ENCODE results near the gene AP2B1.
"Not testable (repeated sequence)": the region's sequence is repeated elsewhere in the genome, so short reads cannot be mapped to it uniquely, and the experiment has no call there.

The AP2B1 gene

GRCh38 chr17:35575759-35576158 lies 11.4 kb upstream of the AP2B1 start:
- DNase-seq (ENCODE audit: low read depth in 2 of 2), result no peak

GRCh38 chr17:35577830-35578196 lies 9.3 kb upstream of the AP2B1 start:
- DNase-seq (ENCODE audit: low read depth in 2 of 2), result no peak

- peak; percentile 80 to 84 for DNase-seq (ENCODE audit: low read depth in 2 of 2)
These were observed 8.8 kb upstream of the AP2B1 start, which contains the start of gene PEX12 for GRCh38 chr17:35578197-35578928. PEX12 (minus strand) TSS chr17:35578571; CDS start chr17:35578021, 550 bp downstream.

GRCh38 chr17:35578929-35579432 lies 8.1 kb upstream of the AP2B1 start:
- DNase-seq (ENCODE audit: low read depth in 2 of 2), result no peak

- DNase-seq (ENCODE audit: low read depth in 2 of 2), result no peak
These were observed 3.1 kb upstream of the AP2B1 start for GRCh38 chr17:35584061-35584460.

GRCh38 chr17:35586569-35587073 lies 501 bp upstream of the AP2B1 start:
- no peak for DNase-seq (ENCODE audit: low read depth in 2 of 2)

- DNase-seq (ENCODE audit: low read depth in 2 of 2), result no peak
These were observed 1.2 kb downstream of the AP2B1 start for GRCh38 chr17:35588196-35588920.

- no peak for DNase-seq (ENCODE audit: low read depth in 2 of 2)
These were observed 8.9 kb downstream of the AP2B1 start for GRCh38 chr17:35596072-35596471.

GRCh38 chr17:35596530-35597233 lies 9.6 kb downstream of the AP2B1 start:
- no peak for DNase-seq (ENCODE audit: low read depth in 2 of 2)

- no peak for DNase-seq (ENCODE audit: low read depth in 2 of 2)
These were observed 10.5 kb downstream of the AP2B1 start for GRCh38 chr17:35597604-35598003.

GRCh38 chr17:35603674-35604073 lies 16.6 kb downstream of the AP2B1 start:
- no peak for DNase-seq (ENCODE audit: low read depth in 2 of 2)

GRCh38 chr17:35605678-35606077 lies 18.6 kb downstream of the AP2B1 start:
- no peak for DNase-seq (ENCODE audit: low read depth in 2 of 2)

- DNase-seq (ENCODE audit: low read depth in 2 of 2), result no peak
These were observed 20.2 kb downstream of the AP2B1 start for GRCh38 chr17:35607239-35607847.

- no peak for DNase-seq (ENCODE audit: low read depth in 2 of 2)
These were observed 22.7 kb downstream of the AP2B1 start for GRCh38 chr17:35609831-35610230.

GRCh38 chr17:35610746-35611145 lies 23.6 kb downstream of the AP2B1 start:
- DNase-seq (ENCODE audit: low read depth in 2 of 2), result not testable (repeated sequence)

GRCh38 chr17:35612924-35613521 lies 25.9 kb downstream of the AP2B1 start:
- no peak for DNase-seq (ENCODE audit: low read depth in 2 of 2)

- no peak for DNase-seq (ENCODE audit: low read depth in 2 of 2)
These were observed 27.7 kb downstream of the AP2B1 start for GRCh38 chr17:35614810-35615209.

GRCh38 chr17:35616536-35616935 lies 29.4 kb downstream of the AP2B1 start:
- no peak for DNase-seq (ENCODE audit: low read depth in 2 of 2)

GRCh38 chr17:35617505-35617904 lies 30.4 kb downstream of the AP2B1 start:
- DNase-seq (ENCODE audit: low read depth in 2 of 2), result no peak

- no peak for DNase-seq (ENCODE audit: low read depth in 2 of 2)
These were observed 31.5 kb downstream of the AP2B1 start for GRCh38 chr17:35618628-35619027.

- DNase-seq (ENCODE audit: low read depth in 2 of 2), result no peak
These were observed 34.6 kb downstream of the AP2B1 start for GRCh38 chr17:35621768-35622167.

Data from stimulated activated CD8-positive, alpha-beta memory T cell treated with anti-CD3 and anti-CD28 coated beads, Interleukin-7, amount 100 ng/mL, for 4 hours (primary cell).